Stimulated activated CD8-positive, alpha-beta memory T cell treated with anti-CD3 and anti-CD28 coated beads, Interleukin-15, amount 100 ng/mL, for 24 hours (primary cell): ENCODE data around the gene CD69.

Experiments used
- DNase-seq: peaks from one replicate; pipeline ENCODE4 v3.0.0-alpha.2; 2020; ENCODE audit warnings: low read depth

The CD69 gene

DNA sequence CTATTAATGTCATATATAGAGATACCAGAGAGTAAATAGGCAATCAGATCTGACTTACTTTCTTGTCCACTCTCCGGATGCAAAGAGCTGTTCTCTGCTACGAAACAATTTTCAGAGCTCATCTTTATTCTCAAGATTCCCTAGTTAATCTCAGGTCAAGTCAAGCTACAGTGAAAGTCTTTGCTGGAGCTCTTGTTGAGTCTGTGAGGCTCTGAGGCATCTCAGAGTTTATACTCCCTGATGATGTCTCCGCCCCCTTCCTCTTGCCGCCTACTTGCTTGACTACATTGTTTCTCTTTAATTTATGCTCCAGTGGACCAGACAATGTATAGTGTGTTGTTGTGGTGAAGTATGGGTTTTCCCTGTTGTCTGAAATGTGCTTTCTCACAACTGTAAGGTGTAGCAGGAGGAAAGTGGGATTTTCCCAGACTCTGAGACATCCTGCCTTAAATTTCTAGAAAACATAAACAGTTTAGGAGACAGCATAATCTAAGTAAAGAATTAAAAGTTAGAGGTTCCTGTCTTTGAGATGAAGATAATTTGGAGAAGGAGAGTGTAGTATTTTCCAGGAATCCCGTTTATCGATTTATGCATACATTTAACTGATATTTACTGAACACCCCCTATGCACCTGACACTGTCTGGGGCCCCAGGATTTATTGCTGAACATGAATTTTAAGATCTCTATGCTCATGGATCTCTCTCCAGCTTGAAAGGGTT is at the start of gene CD69:
Gene CD69, minus strand, starts transcription at position 203 of the 720 bp plus-strand sequence. Its CDS starts 81 bp downstream, at position 122.
- DNase-seq: no peak

DNA sequence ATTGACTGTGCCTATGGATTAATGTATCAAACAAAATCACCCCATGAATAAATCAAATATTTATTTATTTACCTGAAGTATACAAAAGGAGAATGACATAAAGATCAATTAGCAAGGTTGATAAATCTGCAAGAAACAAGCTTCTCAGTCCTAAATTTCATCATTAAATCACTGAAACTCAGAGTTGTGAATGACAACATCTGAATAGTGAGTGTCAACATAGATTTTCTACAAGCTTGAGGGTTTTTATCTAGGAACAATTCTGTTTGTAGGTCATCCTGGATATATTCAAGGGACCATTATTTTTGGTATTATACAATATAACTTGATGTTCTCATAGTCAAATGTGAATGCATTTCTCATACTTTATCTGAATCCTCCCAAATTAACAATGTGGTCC is 49.2 kb upstream of the CD69 start:
- no peak for DNase-seq

DNA sequence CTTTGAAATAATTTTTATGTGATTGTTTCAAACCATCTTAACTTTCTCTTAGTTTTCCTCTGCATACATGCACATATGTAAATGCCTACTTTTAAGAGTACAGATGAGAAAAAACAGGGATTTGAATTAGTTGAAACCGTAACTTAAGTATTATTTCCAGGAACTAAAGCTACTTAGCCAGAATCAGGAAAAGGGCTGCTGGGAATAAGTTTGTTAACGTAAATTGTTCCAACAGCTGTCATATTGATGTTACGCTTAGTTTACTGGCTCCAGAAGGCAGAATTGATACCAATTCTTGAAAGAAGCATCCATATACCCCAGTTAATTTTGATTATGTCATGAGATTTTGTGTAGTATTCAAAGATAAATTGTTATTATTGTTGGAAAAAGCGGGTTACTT is 48.6 kb upstream of the CD69 start:
- DNase-seq: no peak

DNA sequence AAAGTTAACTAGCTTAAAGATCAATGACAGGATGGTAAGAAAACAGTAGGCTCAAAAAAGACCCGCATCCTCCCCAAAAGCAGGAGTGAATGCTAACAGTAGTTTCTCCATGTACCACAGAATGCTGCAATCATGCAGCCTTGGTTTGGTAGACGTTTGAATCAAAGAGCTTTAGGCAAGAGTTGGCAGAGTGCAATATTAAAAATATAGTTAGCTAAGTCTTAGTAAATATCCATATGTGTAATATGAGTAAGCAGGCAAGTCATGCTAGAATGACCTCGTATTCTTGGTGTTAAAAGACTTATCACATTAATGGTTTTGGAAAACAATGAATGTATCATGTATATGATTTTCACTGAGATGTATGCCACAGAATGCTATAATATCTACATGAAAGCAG is 47.8 kb upstream of the CD69 start:
- DNase-seq: no peak

DNA sequence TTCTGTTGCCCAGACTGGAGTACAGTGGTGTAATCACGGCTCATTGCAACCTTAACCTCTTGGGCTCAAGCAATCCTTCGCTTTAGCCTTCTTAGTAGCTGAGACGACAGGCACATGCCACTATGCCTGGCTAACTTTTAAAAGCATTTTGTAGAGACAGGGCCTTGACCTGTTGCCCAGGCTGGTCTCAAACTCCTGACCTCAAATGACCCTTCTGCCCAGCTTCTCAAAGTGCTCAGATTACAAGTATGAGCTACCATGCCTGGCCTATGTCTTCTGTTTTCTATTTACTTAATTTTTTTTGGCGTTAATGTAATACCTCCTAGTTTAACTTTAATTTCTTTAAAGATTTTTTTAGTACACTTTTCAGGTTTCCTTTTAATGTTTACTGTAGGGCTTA is 46.0 kb upstream of the CD69 start:
- no peak for DNase-seq

DNA sequence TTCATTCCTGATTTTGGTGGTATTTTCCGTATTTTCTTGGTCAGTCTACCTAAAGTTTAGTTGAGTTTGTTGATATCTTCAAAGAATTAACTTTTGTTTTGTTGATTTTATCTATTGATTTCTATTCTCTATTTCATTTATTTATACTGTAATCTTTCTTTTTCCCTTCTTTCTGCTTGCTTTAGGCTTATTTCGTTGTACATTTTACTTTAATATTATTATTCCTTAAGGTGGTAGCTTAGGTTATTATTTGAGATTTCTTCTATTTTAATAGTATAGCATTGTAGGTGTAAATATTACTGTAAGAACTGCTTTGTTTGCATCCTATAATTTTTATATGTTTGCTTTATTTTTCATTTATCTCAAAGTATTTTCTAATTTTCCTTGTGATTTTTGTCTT is 45.2 kb upstream of the CD69 start:
- DNase-seq: no peak

DNA sequence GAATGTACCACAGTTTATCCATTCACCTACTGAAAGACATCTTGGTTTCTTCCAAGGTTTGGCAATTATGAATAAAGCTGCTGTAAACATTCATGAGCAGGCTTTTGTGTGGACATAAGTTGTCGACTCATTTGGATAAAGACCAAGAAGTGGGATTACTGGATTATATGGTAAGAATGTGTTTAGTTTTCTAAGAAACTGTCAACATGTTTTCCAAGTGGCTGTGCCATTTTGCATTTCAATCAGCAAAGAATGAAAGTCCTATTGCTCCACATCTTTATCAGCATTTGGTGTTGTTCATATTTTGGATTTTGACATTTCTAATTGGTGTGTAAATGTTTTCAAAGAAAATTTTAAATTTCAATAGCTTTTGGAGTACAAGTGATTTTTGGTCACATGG is 39.3 kb upstream of the CD69 start:
- DNase-seq: no peak

DNA sequence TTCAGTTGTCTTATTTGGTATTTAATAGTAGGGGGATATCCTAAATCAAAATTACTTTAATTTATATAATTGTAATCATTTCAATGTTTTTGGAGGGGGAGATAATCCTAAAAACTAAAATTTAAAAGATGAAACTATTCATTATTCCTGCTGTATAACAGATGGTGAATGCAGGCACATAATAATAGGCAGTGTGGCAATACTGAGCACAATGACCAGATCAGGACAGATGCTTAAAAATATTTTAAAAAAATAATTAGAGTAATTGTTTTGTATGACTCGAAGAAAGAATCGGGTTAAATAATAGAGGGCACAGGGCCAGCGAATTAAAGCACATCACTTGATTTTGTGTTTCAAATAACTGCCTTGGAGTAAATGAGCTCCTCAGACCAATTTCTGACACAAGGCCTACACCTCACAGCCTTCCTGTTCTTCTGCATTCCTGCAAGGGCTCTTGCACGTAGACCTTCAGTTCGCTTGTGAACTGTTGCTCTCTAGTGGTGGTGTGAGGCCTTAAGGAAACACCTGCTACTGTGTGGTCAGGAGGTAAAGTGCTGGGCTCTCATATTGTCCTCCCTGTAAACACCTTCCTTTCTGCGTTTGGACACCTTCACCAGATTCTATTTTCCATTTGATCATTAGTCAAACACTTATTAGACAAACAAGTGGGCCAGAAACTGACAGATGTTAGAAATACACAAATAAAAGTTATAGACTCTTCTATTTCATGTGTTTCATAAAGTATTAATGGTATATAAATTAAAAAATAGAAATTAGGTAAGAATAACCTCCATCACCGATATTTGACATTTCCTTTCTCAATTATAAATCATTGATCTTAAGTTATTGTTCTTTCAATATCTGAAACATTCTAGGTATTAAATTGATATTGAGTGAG is 37.3 kb upstream of the CD69 start:
- DNase-seq: no peak

DNA sequence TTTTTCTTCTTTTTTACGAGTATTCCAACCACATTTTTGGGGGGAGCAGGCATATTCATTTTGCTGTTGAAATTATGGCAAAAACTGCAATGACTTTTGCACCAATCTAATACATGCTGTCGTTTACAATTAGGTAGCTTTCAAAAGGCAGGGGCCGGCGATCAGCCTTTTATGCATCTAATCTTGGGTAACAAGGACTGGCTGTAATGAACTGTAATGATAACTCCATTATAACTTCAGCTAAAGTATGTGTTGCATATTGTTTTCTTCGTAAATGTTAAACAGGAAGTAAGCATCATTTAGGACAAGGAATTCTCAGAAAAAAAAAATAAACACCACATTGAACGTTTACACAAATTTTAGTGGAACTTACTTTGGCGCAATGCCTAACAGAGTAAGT is 36.3 kb upstream of the CD69 start:
- DNase-seq: no peak

DNA sequence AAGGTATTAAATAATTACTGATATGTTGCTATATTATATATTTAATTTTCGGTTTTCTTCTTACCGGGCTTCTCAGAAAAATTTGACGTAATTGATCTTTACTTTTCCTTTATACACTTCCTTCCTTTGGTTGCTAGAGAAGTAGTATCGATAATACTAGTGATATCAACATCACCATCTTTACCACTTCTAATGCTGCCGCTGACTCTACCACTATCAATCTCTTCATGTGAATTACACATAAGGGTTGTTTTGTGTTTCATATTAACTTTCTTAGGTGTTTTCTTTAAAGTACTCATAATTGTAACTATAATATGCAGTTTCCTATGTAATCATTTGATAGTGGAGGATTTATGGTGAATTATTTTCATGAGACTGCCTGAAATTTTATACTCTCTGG is 35.6 kb upstream of the CD69 start:
- DNase-seq: no peak

DNA sequence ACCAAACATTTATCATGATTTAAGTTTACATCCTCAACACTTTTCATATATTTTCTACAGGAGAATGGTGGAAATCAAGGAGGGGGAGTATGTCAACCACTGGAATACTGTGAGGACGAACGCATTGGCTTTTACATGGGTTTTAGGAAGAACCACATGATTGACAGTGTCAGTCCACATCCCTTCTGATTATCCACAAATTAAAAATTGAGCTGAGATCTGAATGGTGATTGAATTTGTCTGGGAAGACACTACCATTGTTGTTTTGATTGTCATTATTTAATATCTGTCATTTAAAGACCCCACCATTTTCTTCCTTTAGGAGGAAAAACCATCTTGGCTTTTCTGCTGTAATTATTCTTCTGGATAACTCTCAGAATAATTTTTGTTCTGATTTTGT is 35.2 kb upstream of the CD69 start:
- DNase-seq: no peak

DNA sequence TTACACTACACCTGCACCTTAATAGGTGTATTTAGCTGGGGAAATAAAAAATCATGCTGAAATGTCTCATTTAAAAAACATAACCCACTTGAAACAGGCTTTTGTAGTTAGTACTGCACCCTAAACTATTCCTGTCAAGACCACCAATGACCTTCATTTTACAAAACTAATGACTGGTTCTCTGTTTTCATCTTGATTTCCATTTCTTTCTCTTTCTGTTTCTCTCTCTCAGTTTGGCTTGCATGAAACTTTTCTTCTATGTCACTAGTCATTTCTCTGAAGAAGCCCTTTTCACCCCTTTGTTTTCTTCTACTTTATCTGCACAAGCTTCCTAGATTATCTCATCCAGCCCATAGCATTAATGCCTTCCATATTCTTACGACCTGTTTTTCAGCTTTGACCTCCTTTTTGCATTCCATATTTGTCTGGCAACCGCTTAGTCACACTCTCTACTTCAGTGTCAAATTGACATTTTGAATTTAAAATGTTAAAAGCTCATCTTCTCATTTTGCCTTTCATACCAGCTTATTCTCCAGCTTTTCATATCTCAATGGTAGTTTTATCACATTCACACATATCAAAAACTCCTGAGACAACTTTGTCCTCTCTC is 33.9 kb upstream of the CD69 start:
- no peak for DNase-seq

DNA sequence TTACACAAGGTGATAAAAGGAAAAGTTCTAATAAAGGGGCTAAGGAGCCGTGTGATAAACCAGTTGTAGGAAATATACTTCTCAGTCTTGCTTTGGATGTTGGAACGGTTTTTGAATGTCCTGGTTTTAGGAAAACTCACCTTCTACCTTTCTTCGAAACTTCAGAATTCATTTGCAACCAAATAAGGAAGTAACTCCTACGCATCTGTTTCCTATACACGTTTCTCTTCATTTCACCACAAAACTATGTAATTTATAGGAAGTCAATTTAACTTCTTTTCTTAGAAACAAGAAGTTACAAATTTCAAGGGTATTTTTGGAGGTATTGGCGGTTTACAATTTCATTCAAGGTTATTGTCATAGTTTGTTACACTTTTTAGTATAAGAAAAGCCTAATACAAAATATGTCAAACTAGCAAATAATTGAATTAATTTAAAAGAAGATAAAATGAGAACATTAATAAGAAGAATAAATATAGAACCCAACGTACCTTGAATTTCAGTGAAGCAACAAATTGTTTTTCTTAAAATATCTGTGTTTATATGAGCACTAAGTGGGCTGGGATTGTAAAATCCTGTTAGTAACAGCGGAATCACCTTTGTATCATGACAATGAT is 33.2 kb upstream of the CD69 start:
- DNase-seq: no peak

DNA sequence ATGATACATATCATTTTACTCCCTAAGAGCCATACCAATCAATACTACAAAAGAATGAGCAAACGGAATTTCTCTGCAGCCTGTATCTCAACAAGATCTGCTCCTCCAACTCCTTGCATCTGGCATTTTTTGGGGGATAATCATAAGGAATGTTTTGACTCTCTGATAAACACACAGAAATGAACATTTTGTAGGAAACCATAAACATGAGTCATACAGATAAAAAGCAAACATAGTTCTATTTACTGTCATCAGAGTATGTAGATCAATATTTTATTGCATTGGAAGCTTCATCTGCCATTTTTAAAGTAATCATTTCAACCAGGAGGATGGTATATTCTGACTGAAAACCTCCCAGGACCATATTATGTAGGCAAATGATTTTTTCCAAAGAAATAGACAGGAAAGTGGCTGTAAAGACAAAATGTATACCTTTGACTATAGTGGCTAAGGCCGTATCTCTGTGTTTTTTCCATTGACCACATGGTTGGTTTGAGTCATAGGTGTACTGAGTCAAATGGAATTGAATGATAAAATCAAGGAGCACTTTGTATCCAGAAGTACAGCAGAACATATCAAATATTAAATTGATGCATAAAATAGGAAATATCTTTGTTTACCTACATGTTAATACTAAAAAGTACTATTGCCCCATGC is 32.4 kb upstream of the CD69 start:
- no peak for DNase-seq

DNA sequence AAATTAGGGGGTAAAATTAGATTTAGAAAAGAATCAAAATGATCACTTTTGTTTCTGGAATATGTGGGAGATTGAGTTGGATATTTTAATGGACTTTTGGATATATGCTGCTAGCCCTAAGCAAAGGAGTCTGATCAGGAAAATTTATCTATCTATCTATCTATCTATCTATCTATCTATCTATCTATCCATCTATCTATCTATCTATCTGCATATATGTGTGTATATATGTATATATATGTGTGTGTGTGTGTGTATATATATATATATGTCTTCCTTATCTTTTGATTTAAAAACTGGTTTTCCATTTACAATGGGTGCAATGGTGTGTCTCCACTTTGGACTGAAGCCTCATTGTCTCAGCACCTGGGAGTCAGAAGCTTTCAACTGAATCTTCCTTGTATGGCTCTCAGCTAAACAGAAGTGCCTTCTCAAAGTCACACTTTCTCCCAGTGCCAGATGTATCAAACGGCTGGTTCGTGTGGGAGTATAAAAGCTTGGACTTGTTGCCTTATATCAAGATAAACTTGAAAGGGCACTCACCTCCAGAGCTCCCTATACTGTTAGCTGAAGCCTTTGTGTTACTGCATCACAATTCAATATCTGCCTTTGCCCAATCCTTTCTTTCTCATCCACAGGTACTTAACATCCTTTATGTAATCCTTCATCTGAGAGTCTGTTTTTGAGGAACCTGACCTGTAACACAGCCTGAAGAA is 31.6 kb upstream of the CD69 start:
- DNase-seq: no peak

DNA sequence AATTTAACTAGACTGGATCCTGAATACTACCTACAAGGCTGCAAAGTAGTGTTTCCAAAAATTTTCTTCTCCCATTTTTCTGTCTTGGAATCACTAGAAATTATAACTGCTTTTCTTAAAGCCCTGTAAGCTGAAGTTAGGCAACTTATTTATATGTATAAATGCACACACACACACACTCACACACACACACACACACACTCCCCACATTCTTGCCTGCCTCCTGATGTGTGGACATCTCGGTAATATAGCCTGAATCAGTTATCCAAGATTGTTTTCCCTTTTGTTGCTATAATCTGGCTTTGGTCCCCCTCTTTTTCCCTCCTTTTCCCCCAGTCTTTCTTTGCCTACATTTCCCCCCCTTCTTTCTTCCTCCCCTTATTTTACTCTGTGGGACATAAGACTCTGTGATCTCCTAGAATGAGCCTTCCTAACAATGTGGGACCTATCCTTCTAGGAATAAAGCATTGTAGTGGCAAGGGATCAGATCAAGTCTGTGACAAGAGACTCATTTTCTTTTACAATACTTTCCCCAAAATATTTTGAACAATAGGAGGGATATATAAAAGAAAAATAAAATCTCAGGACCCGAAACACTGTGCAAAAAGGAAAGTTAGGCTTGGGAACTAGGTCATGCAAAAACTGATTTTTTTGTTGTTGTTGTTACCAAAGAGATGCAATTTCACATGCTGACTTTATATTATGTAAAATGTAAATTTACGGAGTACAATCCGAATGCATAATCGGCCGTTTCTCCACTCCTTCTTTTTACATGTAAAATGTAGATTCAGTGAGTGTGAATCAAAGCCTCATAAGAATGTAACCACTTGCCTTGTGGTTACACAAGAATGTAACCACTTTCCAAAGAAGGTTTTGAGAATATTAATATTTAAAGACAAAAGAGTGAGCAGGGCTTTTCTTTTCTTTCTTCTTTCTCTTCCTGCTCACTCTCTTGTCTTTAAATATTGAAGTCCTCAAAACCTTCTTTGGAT is 26.3 kb upstream of the CD69 start:
- DNase-seq: no peak

DNA sequence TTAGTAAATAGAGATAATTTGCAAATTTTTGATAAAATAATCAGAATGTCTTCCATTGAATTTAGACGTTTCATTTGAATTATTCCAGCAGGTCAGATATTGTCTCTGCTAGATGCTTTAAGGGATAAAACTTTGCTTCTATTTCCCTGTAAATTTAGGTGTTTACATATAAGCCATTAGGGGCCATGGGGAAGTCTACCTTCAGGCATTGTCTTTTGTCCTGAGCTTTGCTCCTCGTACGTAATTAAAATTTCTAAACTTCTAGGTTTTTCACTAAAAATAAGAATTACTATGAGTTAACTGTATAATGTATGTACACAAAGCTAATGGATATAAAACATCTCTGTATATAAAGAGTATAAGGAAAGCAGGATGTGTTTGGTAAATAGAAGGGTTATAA is 24.1 kb upstream of the CD69 start:
- DNase-seq: no peak

DNA sequence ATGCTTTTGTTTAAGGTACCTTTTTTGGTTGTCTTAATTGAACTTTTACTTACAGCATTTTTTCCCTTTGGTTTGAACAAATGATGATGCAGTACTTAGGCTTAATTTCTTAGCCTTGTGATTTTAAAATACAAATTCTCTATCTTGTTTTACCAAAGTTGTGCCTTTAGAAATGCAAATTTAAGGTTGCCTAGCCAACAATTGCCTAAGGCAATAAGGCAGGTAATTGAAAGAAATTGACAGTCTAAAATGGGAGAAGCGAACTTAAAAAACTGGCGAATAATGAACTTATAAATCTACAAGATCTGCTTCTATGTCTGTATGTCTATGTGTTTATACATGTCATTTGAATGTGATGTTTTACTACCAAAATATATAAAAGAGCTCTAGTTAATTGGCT is 23.6 kb upstream of the CD69 start:
- DNase-seq: no peak

DNA sequence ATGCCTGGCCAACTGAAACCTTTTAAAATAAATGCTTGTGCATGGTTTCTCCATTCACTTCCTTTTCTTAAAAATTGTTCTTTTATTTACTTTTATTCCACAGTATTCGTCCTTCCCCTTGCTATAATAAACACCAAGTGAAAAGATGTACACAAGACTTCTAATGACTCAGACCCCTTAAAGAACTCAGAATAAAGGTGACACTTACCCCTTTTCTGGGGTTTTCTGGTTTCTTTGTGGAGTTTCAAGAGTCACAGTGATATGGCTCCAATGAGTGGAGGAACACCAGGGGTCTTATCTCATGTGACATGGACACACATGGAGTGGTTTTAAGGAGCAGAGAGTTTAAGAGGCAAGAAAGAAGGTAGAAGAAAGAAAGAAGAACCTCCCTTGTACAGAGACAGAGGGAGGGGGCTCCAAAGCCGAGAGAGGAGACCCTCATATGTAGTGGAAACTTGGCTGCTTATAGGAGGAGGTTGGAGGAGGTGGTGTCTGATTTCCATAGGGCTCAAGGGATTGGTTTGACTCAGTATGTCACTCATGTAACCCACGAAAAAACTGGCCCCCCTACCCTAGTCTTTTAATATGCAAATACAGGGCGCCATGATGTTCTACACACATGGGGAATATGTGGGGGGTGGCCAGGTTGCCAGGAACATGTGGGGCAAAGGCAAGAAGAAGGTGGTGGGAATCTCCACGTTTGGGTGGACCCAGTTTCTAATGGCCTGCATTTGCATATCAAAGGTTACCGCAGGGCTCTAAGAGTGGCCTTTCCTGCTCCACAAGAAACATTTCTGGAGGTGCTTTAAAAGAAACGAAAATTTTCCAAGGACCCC is 22.1 kb upstream of the CD69 start:
- no peak for DNase-seq
